HG03139 (cell line): ENCODE results near the gene PDS5B.
"Not testable (repeated sequence)": the region's sequence is repeated elsewhere in the genome, so short reads cannot be mapped to it uniquely, and the experiment has no call there.

ENCODE experiments used
- ATAC-seq: cut with Tn5 transposase; IDR thresholded peaks from one replicate; pipeline ENCODE4 v1.9.1; 2021; ENCODE audit not compliant: unreplicated experiment

PDS5B gene

DNA sequence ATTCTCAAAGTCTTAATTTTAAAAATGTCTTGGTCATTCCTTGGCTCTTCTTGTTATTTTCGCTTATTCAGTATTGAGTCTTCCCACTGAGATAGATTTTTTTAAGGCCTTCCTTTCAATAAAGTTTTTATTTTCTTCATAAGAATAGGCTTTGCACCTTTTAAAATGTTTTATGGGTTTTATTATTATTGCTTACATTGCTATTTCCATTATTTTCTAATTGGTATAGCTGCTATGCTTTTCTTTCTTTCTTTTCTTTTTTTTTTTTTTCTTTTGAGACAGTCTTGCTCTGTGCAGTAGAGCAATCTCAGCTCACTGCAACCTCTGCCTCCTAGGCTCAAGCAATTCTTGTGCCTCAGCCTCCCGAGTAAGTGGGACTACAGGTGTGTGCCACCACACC, 195.7 kb downstream of the PDS5B start:
- ATAC-seq = no peak

DNA sequence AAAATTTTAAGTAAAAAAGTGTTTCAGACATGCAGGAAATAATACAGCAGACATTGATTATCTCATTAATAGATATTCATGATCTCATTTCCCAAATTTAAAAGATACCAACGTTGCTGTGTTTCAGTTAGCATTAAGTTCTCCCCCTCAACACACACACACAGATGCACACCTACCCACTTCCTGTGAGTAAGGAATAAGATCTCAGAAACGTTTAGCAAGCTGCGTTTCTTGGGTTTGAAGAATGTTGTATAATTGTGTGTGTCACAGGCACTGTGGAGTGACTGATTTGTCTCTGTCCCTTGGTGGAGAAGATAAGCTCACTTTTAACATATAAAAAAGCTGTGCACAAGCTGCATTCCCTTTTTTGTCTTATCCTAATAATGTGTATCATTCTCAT, 196.8 kb downstream of the PDS5B start:
- ATAC-seq = no peak

DNA sequence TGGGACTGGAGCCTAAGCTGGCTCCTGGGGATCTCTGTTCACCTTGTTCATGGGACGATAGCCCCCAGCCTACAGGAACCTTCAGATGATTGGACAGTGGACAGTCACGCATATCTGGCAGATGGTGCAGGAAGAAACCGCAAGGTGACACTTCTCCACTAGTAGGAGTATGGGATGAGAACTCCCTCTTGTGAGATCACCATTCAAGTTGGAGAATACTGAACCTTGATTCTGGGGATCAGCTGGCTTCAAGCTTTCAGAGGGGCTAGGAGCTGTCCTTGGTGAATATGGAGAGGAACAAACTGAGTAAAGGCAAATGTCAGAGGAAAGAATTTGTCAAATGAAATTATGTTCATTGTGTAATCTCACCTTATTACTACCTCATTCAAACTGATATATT, 204.5 kb downstream of the PDS5B start:
- no peak for ATAC-seq

DNA sequence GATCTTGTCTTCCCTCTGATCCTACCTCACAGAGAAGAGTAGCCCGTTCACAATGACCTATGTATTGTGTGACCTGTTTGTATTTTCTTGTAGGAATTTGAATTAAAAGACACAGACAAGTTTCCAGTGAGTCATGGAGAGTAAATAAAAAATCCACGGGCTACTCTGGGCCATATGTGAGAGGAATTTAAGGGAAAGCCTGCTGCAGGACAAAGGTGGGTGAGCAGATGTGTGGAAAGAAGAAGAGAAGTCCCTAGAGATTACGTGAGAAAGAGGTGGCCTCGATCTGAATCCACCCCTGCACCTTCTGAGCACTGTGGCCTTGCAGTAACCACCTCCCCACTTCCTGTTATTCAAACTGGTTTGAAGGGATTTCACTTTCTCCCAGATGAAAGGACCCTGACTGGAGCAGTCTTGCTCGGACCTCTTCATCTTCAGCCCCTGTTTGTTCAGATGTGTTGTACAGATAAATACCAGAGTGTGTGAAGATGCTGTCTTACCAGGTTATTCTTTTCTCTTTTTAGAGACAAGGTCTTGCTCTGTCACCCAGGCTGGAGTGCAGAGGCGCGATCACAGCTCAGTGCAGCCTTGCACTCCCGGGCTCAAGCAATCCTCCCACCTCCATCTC, 205.4 kb downstream of the PDS5B start:
- peak; percentile 77 for ATAC-seq

DNA sequence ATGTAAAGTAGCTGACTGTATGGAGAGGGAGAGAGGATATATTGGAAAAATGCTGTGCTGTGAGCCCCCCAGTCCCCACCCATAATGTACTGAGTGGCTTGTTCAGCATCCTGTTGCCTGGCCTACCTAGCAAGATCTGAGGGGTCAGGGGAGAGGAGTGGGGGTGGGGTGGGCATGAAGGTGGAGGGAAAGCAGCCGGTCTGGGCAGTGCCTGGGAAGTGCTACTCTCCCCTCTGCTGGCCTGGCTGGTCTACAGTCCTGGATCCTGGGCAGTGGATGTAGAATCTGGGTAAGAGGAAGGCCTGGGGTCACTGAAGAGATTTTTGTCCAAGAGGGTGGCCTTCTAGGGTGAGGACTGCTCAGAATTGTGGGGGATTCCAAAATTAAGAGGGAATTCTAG, 210.5 kb downstream of the PDS5B start:
- no peak for ATAC-seq

DNA sequence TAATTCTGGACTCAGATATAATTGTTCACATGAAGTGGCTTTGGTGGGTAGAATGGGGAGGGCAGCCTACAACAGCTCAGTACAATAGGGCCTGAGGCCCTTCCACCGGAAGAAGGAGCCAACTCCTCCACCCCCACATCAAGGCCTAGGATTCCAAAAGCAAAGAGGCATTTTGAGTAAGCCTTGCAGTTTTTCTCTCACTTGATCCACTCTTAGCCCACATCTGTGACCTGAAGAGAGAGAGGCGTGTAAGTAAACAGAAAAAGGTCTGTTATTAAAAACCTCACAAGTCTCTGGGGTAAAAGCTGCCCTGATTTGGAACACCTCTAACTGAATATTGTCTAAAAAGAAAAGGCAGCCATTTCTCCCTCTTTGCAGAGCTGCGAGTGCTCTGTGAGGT, 215.9 kb downstream of the PDS5B start:
- ATAC-seq = no peak

DNA sequence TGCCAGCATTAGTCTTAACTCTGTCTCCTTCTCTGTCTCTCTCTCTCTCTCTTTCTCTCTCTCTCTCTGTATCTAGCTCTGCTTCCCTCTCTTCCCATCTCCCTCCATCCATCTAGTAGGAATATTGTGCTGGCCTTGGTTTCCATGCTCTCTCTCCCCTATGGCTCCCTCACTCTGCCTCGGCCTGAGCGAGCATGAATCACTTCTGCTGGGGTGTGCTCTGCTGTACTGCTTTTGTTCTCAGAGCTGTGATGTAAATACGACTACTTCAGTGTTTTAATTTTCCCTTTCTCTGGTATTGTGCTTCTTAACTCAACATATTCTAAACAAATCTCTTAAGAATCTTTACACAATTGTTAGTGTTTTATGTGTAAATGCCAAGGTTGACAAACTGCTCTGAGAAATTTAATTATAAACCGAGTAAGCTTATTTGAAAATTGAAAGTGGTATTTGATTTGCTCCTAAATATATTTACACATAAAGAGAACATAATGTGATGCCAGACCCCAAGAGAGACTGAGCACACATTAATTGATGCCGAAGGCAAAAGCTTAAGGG, 218.5 kb downstream of the PDS5B start:
- ATAC-seq = no peak

DNA sequence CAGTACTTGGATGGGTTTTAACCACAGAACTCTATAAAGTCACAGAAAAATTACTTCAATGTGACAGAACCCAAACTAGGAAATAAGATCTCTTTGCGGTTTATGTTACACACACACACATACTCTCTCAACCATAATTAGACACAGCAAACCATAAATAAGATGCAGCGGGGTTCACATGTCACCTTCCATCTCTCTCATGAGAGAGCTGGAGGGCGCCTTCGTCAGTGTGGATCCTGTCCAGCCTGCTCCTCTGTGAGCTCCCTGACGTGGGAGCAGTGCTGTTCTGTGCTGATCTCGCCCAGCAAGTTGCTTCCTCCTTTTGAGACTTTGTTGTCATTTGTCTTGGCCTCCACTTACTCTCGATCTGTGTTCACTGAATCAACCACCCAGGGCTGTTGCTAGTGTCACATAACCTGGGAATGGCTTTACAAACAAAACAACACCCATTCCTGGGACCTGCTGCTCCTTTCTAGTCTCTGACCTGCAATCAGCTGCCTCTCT, 225.1 kb downstream of the PDS5B start:
- peak; percentile 71 for ATAC-seq

DNA sequence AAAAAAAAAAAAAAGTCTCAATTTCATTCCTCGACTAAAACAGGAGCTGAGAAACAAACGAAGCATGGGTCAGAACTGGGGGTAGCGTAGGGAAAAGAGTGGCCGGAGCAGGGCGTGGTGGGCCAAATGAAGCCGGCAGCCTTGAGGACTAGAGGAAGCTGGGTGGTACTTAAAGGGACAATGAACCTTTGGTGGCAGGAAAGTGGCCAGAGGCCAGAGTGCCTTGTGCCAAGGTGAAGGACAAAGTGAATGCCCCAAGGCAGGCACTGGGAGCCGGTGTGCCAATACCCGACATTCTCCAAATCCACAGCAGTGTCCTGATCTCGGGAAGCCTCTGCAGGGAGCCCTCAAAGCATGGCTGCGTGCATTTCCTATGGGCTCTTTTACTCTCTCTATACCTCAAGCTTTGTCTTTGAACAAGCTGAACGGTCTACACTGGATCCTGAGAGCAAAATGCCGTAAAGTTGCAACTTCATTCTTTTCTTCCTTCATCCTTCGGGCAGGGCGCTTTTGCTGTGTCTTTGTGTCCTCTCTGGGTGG, 235.0 kb downstream of the PDS5B start:
- no peak for ATAC-seq

DNA sequence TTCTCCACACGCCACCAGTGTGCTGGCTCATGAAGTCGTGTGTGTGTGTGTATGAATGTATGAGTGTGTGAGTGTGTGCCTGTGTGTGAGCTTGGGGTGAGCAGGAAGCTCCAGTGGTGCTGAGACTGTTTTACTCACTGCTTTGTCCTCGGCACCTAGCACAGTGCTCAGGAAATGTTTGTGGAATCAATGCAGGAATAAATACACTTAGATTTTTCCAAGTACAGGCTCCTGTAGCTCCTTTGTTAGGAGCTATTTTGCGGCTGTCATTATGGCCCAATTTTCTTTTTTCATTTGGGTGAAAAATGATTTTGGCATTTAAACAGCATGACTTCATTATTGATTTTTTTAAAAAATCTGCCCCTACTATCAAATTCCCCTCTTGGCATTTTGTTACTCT, 236.5 kb downstream of the PDS5B start:
- no peak for ATAC-seq

DNA sequence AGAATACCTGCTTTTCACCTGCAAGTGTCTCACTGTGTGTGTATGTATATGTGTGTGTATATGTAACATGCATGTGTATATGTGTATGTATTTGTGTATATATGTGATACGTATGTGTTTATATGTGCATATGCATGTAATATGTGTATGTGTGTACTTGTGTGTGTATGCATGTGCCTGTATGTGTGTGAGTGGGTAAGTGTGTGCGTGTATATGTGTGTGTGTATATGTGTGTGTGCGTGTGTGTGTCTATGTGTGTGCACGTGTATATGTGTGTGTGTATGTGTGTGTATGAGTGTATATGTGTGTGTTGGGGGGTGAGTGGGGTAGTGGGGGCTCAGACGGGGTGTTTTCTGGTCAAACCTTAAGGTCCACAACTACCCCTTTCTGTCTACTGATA, 237.3 kb downstream of the PDS5B start:
- no peak for ATAC-seq

DNA sequence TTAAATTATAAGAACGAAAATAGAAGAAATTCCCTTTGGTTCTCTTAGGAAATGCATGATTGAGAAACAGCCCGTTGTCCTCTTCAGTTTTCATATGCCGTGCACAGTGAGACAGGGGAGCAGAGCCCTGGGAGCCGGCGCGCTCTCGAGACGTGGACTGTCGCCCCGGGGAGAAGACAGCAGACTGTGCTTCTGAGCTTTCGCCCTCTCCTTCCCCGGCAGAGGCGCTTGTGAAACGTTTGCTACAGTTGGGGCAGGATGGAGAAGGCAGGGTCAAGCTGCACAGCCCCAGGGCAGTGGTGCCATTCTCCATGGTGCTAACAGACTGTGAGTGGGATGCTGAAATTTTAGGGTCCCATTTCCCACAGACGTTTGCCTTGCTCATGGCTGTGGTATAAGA, 237.8 kb downstream of the PDS5B start:
- ATAC-seq = no peak

DNA sequence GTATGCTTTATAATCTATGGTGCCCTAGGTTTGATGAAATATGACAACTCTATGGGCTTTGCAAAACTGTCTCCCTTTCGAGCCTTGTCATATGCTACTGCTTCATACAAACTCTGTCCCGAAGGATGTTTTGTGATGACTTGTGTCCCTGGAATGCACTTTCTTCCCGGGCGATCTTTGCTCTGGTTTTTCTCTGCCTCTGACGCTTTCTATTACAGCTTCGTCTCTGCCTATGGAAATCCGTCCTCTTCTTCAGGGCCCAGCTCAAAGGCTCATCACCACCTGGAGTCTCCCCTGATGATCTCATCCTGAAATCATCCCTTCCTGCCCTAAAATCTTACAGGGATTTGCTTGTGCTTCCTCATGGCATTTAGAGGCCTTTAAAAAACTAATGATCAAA, 238.4 kb downstream of the PDS5B start:
- ATAC-seq = no peak

DNA sequence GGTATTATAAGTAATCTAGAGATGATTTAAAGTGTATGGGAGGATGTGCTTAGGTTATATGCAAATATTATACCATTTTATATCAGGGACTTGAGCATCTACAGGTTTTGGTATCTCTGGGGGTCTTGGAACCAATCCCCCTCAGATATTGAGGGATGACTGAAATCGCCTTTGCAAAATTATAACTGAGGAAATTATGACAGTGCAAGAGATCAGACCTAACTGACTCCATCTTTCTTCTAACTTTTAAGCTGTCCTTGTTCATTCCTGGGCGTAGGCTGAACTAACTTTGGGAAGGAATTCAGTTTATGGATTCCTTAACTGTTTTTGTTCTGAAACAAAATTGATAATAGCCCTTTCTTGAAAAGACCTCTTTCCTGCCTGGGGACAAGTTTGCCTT, 239.2 kb downstream of the PDS5B start:
- ATAC-seq = no peak

DNA sequence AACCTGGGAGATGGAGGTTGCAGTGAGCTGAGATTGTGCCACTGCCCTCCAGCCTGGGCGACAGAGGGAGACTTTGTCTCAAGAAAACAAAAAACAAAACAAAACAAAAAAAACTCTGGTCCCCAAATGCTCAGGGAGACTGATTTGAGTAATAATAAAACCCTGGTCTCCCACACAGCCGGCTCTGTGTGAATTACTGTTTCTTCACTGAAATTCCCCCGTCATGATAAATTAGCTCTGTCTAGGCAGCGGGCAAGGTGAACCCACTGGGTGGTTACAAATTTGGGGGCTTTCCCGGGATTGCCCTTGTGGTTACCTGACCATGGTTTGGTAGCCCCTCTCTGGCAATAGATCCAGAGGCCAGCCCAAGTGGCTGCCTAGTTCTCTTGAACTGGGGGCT, 240.1 kb downstream of the PDS5B start:
- ATAC-seq = not testable (repeated sequence)
